ENCODE measurements around the gene ADAMTS6. TPM values are rescaled to one million over a fixed set of nuclear protein-coding genes. Genes with fewer than 3 reads are reported as not detected.
A peak's percentile ranks its signal among the peaks of the same experiment; 100 is the strongest.
"Not testable (repeated sequence)": the region's sequence is repeated elsewhere in the genome, so short reads cannot be mapped to it uniquely, and the experiment has no call there.

ADAMTS6 gene
- total RNA-seq, 1 donor from 2014 or later, result 16.7 TPM

- no peaks in the 10 kb centered on the region for H3K36me3 Mint-ChIP-seq (ENCODE audit: low read depth, unreplicated experiment)
- no peak for TF ChIP-seq CTCF (IDR thresholded peaks at IDR 0.05; ENCODE audit: unreplicated experiment)
- H3K4me1 Mint-ChIP-seq (ENCODE audit: unreplicated experiment), result no peaks in the 10 kb centered on the region
- no peak overlapping the region for H3K27ac Mint-ChIP-seq (ENCODE audit: unreplicated experiment)
- H3K27me3 Mint-ChIP-seq (ENCODE audit: unreplicated experiment), result no peaks in the 10 kb centered on the region
- no peak for DNase-seq (ENCODE audit: low spot score)
- no peak overlapping the region for H3K4me3 Mint-ChIP-seq (ENCODE audit: unreplicated experiment)
- H3K9me3 Mint-ChIP-seq (ENCODE audit: unreplicated experiment), result no peaks in the 10 kb centered on the region
Measured at GRCh38 chr5:65506961-65507360, 25.2 kb upstream of the ADAMTS6 start.

- H3K4me1 Mint-ChIP-seq (ENCODE audit: unreplicated experiment), result no peaks in the 10 kb centered on the region
- no peaks in the 10 kb centered on the region for H3K9me3 Mint-ChIP-seq (ENCODE audit: unreplicated experiment)
- H3K4me3 Mint-ChIP-seq (ENCODE audit: unreplicated experiment), result no peak overlapping the region
- TF ChIP-seq CTCF (IDR thresholded peaks at IDR 0.05; ENCODE audit: unreplicated experiment), result no peak
- no peaks in the 10 kb centered on the region for H3K36me3 Mint-ChIP-seq (ENCODE audit: low read depth, unreplicated experiment)
- no peak overlapping the region for H3K27ac Mint-ChIP-seq (ENCODE audit: unreplicated experiment)
- no peaks in the 10 kb centered on the region for H3K27me3 Mint-ChIP-seq (ENCODE audit: unreplicated experiment)
- no peak for DNase-seq (ENCODE audit: low spot score)
Measured at GRCh38 chr5:65489119-65489518, 7.4 kb upstream of the ADAMTS6 start.

GRCh38 chr5:65488038-65488687 is 6.4 kb upstream of the ADAMTS6 start:
- H3K4me1 Mint-ChIP-seq (ENCODE audit: unreplicated experiment); H3K27ac Mint-ChIP-seq (ENCODE audit: unreplicated experiment); H3K36me3 Mint-ChIP-seq (ENCODE audit: low read depth, unreplicated experiment); H3K27me3 Mint-ChIP-seq (ENCODE audit: unreplicated experiment); H3K4me3 Mint-ChIP-seq (ENCODE audit: unreplicated experiment); DNase-seq (ENCODE audit: low spot score); H3K9me3 Mint-ChIP-seq (ENCODE audit: unreplicated experiment): not testable (repeated sequence)
- TF ChIP-seq CTCF (IDR thresholded peaks at IDR 0.05; ENCODE audit: unreplicated experiment), result peak; percentile 17

- not testable (repeated sequence) for H3K4me3 Mint-ChIP-seq (ENCODE audit: unreplicated experiment); DNase-seq (ENCODE audit: low spot score); H3K27me3 Mint-ChIP-seq (ENCODE audit: unreplicated experiment); H3K9me3 Mint-ChIP-seq (ENCODE audit: unreplicated experiment); H3K36me3 Mint-ChIP-seq (ENCODE audit: low read depth, unreplicated experiment); H3K27ac Mint-ChIP-seq (ENCODE audit: unreplicated experiment)
- H3K4me1 Mint-ChIP-seq (ENCODE audit: unreplicated experiment), result peaks cover 13% of the 10 kb centered on the region
Measured at GRCh38 chr5:65486803-65487202, 5.1 kb upstream of the ADAMTS6 start.

GRCh38 chr5:65485405-65485804 is 3.7 kb upstream of the ADAMTS6 start:
- H3K4me1 Mint-ChIP-seq (ENCODE audit: unreplicated experiment), result peaks cover 13% of the 10 kb centered on the region
- TF ChIP-seq CTCF (IDR thresholded peaks at IDR 0.05; ENCODE audit: unreplicated experiment), result no peak
- no peaks in the 10 kb centered on the region for H3K36me3 Mint-ChIP-seq (ENCODE audit: low read depth, unreplicated experiment)
- H3K9me3 Mint-ChIP-seq (ENCODE audit: unreplicated experiment), result no peaks in the 10 kb centered on the region
- H3K27ac Mint-ChIP-seq (ENCODE audit: unreplicated experiment), result no peak overlapping the region
- H3K27me3 Mint-ChIP-seq (ENCODE audit: unreplicated experiment), result no peaks in the 10 kb centered on the region
- no peak overlapping the region for H3K4me3 Mint-ChIP-seq (ENCODE audit: unreplicated experiment)
- no peak for DNase-seq (ENCODE audit: low spot score)
